Measurements from ENCODE around the gene NELL1.

Gene NELL1

DNA sequence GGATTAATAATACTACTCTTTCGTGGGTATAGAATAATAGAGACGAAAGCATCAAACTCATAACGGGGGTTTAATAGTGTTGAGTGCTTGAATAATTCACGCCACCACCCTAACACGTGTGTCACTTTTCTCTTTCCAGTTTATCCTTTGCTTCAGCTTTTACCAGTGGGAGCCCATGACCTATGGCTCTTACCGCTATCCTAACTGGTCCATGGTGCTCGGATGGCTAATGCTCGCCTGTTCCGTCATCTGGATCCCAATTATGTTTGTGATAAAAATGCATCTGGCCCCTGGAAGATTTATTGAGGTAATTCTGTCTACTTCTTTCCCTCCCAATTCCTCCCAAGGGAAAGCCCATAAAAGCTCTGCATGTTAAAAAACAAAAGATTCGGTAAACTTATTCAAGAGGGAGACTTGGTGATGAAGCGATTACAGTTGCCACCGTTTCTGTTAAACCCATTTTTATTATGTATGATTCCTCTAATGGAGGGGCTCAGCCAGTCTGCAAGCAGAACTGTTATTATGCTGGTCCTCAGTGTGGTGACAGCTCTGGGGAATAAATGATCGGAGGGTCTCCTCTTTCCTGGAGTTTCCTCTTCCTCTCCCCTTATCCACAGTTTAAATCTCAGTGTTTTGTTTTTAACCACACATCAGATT lies 17.1 kb upstream of the NELL1 start:
- no peak overlapping the region for H3K9ac ChIP-seq (ENCODE audit: low read depth, low read length, poor library complexity, severe bottlenecking)
- H3K4me2 ChIP-seq (ENCODE audit: low read depth, low read length, poor library complexity, severe bottlenecking): no peak overlapping the region
- H3K9me2 ChIP-seq (replicated peaks; ENCODE audit: low read depth, low read length): no peaks in the 10 kb centered on the region
- no peak overlapping the region for H3K4me3 ChIP-seq (ENCODE audit: low read length, poor library complexity, severe bottlenecking)
- H3K9me3 ChIP-seq (ENCODE audit: insufficient read depth, low read depth, low read length): no peaks in the 10 kb centered on the region
- no peaks in the 10 kb centered on the region for H3K27me3 ChIP-seq (ENCODE audit: insufficient read depth, low read length, poor library complexity, severe bottlenecking)
- TF ChIP-seq EZH2phosphoT487 (IDR thresholded peaks at IDR 0.05; ENCODE audit: borderline replicate concordance): no peak
- TF ChIP-seq, protein P1, sequence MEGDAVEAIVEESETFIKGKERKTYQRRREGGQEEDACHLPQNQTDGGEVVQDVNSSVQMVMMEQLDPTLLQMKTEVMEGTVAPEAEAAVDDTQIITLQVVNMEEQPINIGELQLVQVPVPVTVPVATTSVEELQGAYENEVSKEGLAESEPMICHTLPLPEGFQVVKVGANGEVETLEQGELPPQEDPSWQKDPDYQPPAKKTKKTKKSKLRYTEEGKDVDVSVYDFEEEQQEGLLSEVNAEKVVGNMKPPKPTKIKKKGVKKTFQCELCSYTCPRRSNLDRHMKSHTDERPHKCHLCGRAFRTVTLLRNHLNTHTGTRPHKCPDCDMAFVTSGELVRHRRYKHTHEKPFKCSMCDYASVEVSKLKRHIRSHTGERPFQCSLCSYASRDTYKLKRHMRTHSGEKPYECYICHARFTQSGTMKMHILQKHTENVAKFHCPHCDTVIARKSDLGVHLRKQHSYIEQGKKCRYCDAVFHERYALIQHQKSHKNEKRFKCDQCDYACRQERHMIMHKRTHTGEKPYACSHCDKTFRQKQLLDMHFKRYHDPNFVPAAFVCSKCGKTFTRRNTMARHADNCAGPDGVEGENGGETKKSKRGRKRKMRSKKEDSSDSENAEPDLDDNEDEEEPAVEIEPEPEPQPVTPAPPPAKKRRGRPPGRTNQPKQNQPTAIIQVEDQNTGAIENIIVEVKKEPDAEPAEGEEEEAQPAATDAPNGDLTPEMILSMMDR (conservative IDR thresholded peaks at IDR 0.05; ENCODE audit: low read length): no peak
- no peaks in the 10 kb centered on the region for H3F3A ChIP-seq (ENCODE audit: low read depth)
- no peaks in the 10 kb centered on the region for H3K36me3 ChIP-seq (ENCODE audit: insufficient read depth, low read length)
- H3K79me2 ChIP-seq (ENCODE audit: insufficient read depth, low read length): no peaks in the 10 kb centered on the region
- no peaks in the 10 kb centered on the region for H3K4me1 ChIP-seq (ENCODE audit: insufficient read depth, low read length, poor library complexity, severe bottlenecking)
- H2AFZ ChIP-seq (ENCODE audit: low read length): no peak overlapping the region
- no peaks in the 10 kb centered on the region for H4K20me1 ChIP-seq (ENCODE audit: insufficient read depth, low read length, poor library complexity, severe bottlenecking)

DNA sequence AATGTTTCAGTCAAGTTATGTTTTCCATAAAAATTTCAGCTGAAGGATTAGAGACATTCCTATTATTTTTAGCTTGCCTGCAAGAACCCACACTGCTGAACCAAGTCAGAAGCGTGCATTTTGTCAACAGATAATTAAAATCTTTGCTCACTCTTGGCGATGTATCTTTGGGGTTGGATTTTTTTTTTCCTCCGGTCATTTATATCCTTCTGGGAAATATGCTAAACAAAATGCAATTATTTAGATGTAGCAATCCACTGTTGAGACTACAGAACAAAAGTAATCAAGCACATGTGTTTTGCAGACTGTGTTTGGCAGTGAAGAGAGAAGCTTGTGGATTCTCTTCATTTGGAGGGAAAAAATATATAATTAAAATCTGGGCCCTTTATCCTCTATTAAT lies 15.3 kb upstream of the NELL1 start:
- H3K9ac ChIP-seq (ENCODE audit: low read depth, low read length, poor library complexity, severe bottlenecking): no peak overlapping the region
- H3K9me2 ChIP-seq (replicated peaks; ENCODE audit: low read depth, low read length): no peaks in the 10 kb centered on the region
- no peak overlapping the region for H3K4me2 ChIP-seq (ENCODE audit: low read depth, low read length, poor library complexity, severe bottlenecking)
- H3K4me1 ChIP-seq (ENCODE audit: insufficient read depth, low read length, poor library complexity, severe bottlenecking): no peaks in the 10 kb centered on the region
- no peaks in the 10 kb centered on the region for H3K9me3 ChIP-seq (ENCODE audit: insufficient read depth, low read depth, low read length)
- no peaks in the 10 kb centered on the region for H3K36me3 ChIP-seq (ENCODE audit: insufficient read depth, low read length)
- no peaks in the 10 kb centered on the region for H3F3A ChIP-seq (ENCODE audit: low read depth)
- no peak overlapping the region for H2AFZ ChIP-seq (ENCODE audit: low read length)
- TF ChIP-seq EZH2phosphoT487 (IDR thresholded peaks at IDR 0.05; ENCODE audit: borderline replicate concordance): no peak
- no peak overlapping the region for H3K4me3 ChIP-seq (ENCODE audit: low read length, poor library complexity, severe bottlenecking)
- no peaks in the 10 kb centered on the region for H4K20me1 ChIP-seq (ENCODE audit: insufficient read depth, low read length, poor library complexity, severe bottlenecking)
- H3K27me3 ChIP-seq (ENCODE audit: insufficient read depth, low read length, poor library complexity, severe bottlenecking): no peaks in the 10 kb centered on the region
- no peaks in the 10 kb centered on the region for H3K79me2 ChIP-seq (ENCODE audit: insufficient read depth, low read length)

DNA sequence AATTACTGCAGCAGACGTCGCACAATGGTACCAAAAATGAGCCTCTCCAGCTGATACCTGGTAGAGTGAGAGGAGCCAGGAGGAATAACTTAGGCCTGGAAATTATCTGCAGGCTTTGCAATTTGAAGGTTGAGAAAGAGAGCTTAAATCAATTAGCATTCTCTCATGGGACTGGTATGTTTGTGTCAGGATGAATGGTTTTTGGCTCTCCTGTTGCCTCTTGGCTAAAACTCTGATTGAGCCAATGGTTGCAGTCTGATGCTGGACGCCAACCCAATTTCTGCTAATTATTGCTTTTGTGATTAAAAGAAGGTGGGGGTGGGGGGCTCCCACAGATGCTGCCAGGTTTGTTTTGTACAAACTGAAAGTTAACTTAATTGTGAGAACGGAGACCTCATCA lies 12.5 kb upstream of the NELL1 start:
- Histone ChIP-seq H3K9me3 (ENCODE audit: insufficient read depth, low read depth, low read length) (no peaks in the 10 kb centered on the region), H3K79me2 (ENCODE audit: insufficient read depth, low read length) (no peaks in the 10 kb centered on the region), H3K36me3 (ENCODE audit: insufficient read depth, low read length) (no peaks in the 10 kb centered on the region), H3K4me1 (ENCODE audit: insufficient read depth, low read length, poor library complexity, severe bottlenecking) (no peaks in the 10 kb centered on the region), H3K4me2 (ENCODE audit: low read depth, low read length, poor library complexity, severe bottlenecking) (no peak overlapping the region), H4K20me1 (ENCODE audit: insufficient read depth, low read length, poor library complexity, severe bottlenecking) (no peaks in the 10 kb centered on the region), H3K9me2 (replicated peaks; ENCODE audit: low read depth, low read length) (no peaks in the 10 kb centered on the region), H3K27me3 (ENCODE audit: insufficient read depth, low read length, poor library complexity, severe bottlenecking) (no peaks in the 10 kb centered on the region), H2AFZ (ENCODE audit: low read length) (no peak overlapping the region), H3F3A (ENCODE audit: low read depth) (no peaks in the 10 kb centered on the region), H3K4me3 (ENCODE audit: low read length, poor library complexity, severe bottlenecking) (no peak overlapping the region), H3K9ac (ENCODE audit: low read depth, low read length, poor library complexity, severe bottlenecking) (no peak overlapping the region)
- TF ChIP-seq, protein P1 (conservative IDR thresholded peaks at IDR 0.05; ENCODE audit: low read length): no peak
- TF ChIP-seq EZH2phosphoT487 (IDR thresholded peaks at IDR 0.05; ENCODE audit: borderline replicate concordance): no peak

DNA sequence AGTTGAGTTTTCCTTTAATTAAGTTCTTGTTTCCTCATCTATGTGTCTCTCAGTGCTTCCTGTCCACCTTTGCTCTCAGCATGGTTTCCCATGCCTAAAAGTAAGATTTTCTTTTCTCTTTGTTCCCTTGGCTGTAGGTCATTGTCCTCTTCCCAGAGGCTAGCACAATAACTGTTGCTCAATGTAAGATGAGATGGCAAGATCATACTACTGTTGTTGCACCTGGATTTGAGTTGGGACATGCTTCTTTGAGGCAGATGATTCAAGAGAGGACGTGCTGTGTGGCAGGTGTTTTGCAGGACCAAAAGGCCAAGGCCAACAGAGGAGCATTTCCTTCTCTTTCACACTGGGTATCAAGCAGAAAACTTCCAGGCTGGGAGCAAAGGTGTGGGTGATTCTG lies 11.3 kb upstream of the NELL1 start:
- peak overlapping the region; percentile 17; the same call in 1 of the 2 replicates for H2AFZ ChIP-seq (ENCODE audit: low read length)
- no peaks in the 10 kb centered on the region for H3K79me2 ChIP-seq (ENCODE audit: insufficient read depth, low read length)
- no peaks in the 10 kb centered on the region for H3K27me3 ChIP-seq (ENCODE audit: insufficient read depth, low read length, poor library complexity, severe bottlenecking)
- no peak overlapping the region for H3K9ac ChIP-seq (ENCODE audit: low read depth, low read length, poor library complexity, severe bottlenecking)
- no peaks in the 10 kb centered on the region for H3K4me1 ChIP-seq (ENCODE audit: insufficient read depth, low read length, poor library complexity, severe bottlenecking)
- H3K9me2 ChIP-seq (replicated peaks; ENCODE audit: low read depth, low read length): no peaks in the 10 kb centered on the region
- no peaks in the 10 kb centered on the region for H3K36me3 ChIP-seq (ENCODE audit: insufficient read depth, low read length)
- H3K9me3 ChIP-seq (ENCODE audit: insufficient read depth, low read depth, low read length): no peaks in the 10 kb centered on the region
- H3K4me3 ChIP-seq (ENCODE audit: low read length, poor library complexity, severe bottlenecking): no peak overlapping the region
- H3K4me2 ChIP-seq (ENCODE audit: low read depth, low read length, poor library complexity, severe bottlenecking): no peak overlapping the region
- H4K20me1 ChIP-seq (ENCODE audit: insufficient read depth, low read length, poor library complexity, severe bottlenecking): no peaks in the 10 kb centered on the region
- TF ChIP-seq, protein P1 (conservative IDR thresholded peaks at IDR 0.05; ENCODE audit: low read length): no peak
- TF ChIP-seq EZH2phosphoT487 (IDR thresholded peaks at IDR 0.05; ENCODE audit: borderline replicate concordance): no peak
- no peaks in the 10 kb centered on the region for H3F3A ChIP-seq (ENCODE audit: low read depth)
